NCI-H2107 treated with DMSO at 0.1 percent for 48 hours (cell line): ENCODE results near the gene ZMIZ2.
"Not testable (repeated sequence)": the region's sequence is repeated elsewhere in the genome, so short reads cannot be mapped to it uniquely, and the experiment has no call there.

Experiments used
- DNase-seq: peaks from one replicate; lab custom pipeline; 2025; ENCODE audit not compliant: unreplicated experiment; lab: John Stamatoyannopoulos, UW

Gene ZMIZ2

DNA sequence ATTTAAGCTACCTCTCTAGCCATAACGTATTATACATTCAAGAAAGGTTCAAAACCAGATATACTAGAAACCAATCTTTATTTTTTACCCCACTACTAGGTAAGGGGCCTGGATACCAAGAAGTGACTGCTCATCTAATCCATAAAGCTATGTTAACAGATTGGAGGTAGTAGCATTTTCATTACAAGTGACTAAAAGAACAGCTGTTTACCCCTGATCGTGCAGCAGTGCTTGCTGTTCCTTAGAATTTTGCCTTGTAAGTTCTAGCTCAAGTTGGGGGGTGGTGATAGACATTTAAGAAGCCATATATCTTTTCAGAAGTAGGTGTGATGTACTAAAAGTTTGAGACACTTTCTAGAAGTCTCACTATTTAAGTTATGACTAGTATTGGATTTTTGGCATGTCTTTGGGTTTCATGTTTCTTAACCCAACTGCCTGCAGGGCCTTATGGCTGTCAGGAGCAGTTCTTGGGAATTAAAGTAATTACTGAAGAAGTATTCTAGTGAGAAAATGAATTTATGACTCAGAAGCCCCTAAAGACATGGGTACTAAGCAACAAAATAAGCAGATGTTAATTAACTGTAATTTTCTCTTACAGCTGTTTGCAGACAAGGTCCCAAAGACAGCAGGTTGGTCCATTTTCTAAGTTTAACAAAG is 50.1 kb downstream of the ZMIZ2 start:
- DNase-seq: no peak

DNA sequence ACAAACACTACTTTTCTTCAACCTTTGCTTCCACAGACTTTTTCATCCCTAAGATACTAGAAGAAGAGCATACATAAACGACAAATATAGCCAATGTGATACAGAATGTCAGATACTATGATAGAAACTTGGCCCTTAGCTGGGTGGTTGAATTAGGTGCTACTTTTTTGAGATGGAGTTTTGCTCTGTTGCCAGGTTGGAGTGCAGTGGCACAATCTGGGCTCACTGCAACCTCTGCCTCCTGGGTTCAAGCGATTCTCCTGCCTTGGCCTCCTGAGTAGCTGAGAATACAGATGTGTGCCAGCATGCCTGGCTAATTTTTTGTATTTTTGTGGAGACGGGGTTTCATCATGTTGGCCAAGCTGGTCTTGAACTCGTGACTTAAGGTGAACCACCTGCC is 51.3 kb downstream of the ZMIZ2 start:
- DNase-seq: no peak

DNA sequence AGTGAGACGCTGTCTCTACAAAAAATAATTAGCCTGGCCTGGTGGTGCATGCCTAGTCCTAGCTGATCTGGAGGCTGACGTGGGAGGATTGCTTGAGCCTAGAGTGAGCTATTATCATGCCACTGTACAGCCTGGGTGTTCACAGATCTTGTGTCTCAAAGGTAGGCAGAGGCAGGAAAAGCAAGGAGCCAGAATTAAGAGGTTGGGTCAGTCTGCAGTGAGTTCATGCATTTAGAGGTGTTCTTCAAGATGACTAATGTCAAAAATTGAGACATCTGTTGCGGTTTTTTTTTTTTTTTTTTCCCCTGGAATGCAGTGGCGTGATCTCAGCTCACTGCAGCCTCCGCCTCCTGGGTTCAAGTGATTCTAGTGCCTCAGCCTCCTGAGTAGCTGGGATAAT is 53.2 kb downstream of the ZMIZ2 start:
- no peak for DNase-seq

DNA sequence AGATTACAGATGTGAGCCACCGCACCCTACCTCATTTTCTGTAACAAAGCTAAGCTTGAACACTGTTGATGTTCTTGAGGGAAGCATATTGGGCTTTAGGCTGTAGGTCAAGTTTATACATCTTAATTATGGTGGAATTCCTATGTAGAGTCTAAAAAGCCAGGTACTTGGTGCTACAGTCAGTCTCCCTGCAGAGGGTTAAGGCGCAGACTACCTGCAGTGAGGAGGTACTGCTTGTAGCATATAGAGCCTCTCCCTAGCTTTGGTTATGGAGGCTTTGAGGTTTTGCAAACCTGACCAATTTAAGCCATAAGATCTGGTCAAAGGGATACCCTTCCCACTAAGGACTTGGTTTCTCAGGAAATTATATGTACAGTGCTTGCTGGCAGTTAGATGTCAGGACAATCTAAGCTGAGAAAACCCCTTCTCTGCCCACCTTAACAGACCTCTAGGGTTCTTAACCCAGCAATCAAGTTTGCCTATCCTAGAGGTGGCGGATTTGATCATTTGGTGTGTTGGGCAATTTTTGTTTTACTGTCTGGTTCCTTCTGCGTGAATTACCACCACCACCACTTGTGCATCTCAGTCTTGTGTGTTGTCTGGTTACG is 53.9 kb downstream of the ZMIZ2 start:
- no peak for DNase-seq

DNA sequence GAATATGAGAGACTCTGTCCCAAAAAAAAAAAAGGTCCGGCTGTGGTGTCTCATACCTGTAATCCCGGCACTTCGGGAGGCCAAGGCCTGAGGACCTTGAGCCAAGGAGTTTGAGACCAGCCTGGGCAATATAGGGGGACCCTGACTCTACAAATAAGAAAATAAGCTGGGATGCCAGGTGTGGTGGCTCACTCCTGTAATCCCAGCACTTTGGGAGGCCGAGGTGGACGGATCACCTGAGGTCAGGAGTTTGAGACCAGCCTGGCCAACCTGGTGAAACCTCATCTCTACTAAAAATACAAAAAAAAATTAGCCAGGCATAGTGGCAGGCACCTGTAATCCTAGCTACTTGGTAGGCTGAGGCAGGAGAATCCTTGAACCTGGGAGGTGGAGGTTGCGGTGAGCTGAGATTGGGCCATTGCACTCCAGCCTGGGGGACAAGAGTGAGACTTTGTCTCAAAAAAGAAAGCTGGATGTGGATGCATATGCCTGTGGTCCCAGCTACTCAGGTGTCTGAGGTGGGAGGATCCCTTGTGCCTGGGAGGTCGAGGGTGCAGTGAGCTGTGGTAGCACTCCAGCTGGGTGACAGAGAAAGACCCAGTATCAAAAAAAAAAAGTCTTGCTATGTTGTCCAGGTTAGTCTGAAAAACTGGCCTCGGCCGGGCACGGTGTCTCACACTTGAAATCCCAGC is 55.3 kb downstream of the ZMIZ2 start:
- not testable (repeated sequence) for DNase-seq

DNA sequence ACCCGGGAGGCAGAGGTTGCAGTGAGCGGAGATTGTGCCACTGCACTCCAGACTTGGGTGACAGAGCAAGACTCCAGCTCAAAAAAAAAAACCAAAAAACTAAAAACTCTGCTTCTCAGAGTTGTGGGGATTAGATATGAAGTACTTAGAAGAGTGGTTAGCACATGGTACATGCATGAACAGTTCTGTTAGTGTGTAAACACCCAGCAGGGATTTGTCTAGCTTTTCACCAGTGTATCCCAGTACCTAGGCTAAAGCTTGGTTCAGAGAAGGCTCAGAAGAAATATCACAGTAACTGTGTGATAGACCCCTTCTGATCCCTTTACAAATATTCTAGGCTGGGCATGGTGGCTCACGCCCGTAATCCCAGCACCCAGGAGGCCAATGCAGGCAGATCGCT is 57.3 kb downstream of the ZMIZ2 start:
- DNase-seq: peak; percentile 16

DNA sequence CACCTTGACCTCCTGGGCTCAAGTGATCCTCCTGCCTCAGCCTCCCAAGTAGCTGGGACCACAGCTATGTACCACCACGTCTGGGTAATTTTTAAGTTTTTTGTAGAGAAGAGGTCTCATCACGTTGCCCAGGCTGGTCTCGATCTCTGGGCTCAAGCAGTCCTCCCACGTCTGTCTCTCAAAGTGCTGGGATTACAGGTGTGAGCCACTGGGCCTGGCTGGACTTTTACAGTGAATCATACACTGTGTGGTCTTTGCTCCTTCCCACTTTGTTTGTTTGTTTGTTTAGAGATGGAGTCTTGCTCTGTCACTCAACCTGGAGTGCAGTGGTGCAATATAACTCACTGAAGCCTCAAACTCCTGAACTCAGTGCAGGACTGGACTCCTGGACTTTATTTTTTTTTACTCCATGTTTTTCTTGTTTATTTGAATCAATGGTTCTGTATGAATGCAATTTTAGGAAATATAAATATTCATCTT is 60.3 kb downstream of the ZMIZ2 start:
- no peak for DNase-seq

DNA sequence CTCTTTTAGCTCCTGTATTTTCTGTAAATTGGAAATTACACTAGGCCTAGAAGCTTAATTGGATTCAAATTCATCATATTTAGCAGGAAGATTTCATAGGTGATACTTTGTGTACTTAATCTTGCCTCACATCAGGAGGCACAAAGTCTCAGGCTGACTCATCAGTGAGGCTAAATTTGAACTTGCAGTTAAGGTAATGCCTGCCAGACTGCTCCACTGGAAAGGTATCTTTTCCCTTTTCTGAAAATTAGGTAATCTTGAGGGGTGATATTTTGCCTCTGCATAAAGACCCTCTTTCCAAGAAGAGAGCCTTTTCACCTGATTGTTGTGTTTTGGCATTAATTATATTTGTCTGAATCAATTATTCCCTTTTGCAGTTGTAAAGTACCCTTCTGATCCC is 62.4 kb downstream of the ZMIZ2 start:
- no peak for DNase-seq

DNA sequence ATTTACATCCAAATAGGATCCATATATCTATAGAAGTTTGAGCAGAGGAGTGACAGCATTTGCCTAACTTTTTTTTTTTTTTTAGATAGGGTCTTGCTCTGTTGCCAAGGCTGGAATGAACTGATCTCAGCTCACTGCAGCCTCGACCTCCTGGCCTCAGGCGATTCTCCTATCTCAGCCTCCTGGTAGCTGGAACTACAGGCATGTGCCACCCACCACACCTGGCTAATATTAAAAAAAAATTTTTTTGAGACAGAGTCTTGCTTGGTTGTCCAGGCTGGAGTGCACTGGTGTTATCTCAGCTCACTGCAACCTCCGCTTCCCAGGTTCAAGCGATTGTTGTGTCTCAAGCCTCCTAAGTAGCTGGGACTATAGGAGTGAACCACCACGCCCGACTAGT is 62.9 kb downstream of the ZMIZ2 start:
- no peak for DNase-seq

DNA sequence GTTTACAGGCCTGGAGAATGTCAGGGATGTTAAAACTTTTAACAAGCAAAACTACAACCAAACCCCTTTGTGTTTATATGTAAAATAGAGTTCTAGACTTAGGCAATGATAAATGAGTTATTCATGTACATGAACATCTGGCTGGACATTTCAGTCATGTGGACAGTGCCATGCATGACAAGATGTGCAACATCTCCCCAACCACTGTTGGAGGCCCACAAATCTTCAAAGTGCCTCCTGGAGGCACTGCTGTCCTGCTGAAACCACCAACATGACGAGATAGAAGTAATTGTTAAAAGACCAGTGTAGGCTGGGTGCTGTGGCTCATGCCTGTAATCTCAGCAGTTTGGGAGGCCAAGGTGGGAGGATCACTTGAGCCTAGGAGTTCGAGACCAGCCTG is 66.3 kb downstream of the ZMIZ2 start:
- DNase-seq: no peak

DNA sequence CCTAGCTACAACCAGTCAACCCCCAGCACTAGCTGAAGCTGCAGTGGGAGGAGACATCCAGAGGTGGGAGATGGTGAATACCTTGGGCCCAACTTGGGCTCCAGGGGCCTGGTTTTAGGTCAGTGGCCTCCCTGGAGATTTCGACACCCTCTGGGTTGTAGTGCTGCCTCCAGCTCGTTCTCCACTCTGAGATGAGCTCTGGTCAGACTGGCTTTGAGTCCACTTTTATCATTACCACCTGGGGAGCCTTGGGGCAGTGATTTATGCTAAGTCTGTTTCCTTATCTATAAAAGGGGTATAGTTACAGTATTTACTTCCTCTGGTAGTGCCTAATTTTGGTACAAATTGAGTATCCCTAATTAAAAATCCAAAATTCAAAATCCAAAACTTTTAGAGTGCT is 70.6 kb downstream of the ZMIZ2 start:
- no peak for DNase-seq
